Hepatocyte (in vitro differentiated cells): ENCODE results near the gene SRR. TPM values are rescaled to one million over a fixed set of nuclear protein-coding genes. Genes with fewer than 3 reads are reported as not detected.

Experiments used
- DNase-seq: peaks from one replicate; pipeline ENCODE4 v3.0.0-alpha.2; 2016; ENCODE audit warnings: low spot score
- H2AFZ ChIP-seq: fragments of 200-600 bp; sonication (generic); 2 replicates; pipeline ENCODE4 v1.6.0; 2016; ENCODE audit warnings: antibody characterized with exemption, mild to moderate bottlenecking
- H3K27ac ChIP-seq: fragments of 200-600 bp; sonication (generic); 2 replicates; pipeline ENCODE4 v1.5.1; 2016; ENCODE audit warnings: mild to moderate bottlenecking
- H3K27me3 ChIP-seq: fragments of 200-600 bp; sonication (generic); 2 replicates; pipeline ENCODE4 v1.6.1; 2016
- H3K36me3 ChIP-seq: fragments of 200-600 bp; sonication (generic); replicated peaks from 2 replicates; pipeline ENCODE4 v1.5.1; 2016; ENCODE audit warnings: low read depth; ENCODE audit not compliant: insufficient read depth
- H3K4me1 ChIP-seq: fragments of 200-600 bp; sonication (generic); 2 replicates; pipeline ENCODE4 v1.5.1; 2016; ENCODE audit warnings: mild to moderate bottlenecking, moderate library complexity; ENCODE audit not compliant: insufficient read depth
- H3K4me2 ChIP-seq: fragments of 200-600 bp; sonication (generic); 2 replicates; pipeline ENCODE4 v1.6.0; 2016
- H3K4me3 ChIP-seq: fragments of 200-600 bp; sonication (generic); 2 replicates; pipeline ENCODE4 v1.5.1; 2016; ENCODE audit warnings: mild to moderate bottlenecking
- H3K79me2 ChIP-seq: fragments of 200-600 bp; sonication (generic); 2 replicates; pipeline ENCODE4 v1.6.0; 2017; ENCODE audit warnings: mild to moderate bottlenecking
- H3K9me2 ChIP-seq: fragments of 200-600 bp; sonication (generic); replicated peaks from 2 replicates; pipeline ENCODE4 v1.6.0; 2017; ENCODE audit warnings: mild to moderate bottlenecking; ENCODE audit not compliant: insufficient read depth
- H3K9me3 ChIP-seq: fragments of 200-600 bp; sonication (generic); 2 replicates; pipeline ENCODE4 v1.5.1; 2016; ENCODE audit warnings: low read depth, mild to moderate bottlenecking
- H4K20me1 ChIP-seq: fragments of 200-600 bp; sonication (generic); 2 replicates; pipeline ENCODE4 v1.6.0; 2016; ENCODE audit warnings: mild to moderate bottlenecking; ENCODE audit not compliant: insufficient read depth, poor library complexity, severe bottlenecking
- EZH2 ChIP-seq: fragments of 200-600 bp; sonication (generic); IDR thresholded peaks from 2 replicates; pipeline ENCODE4 v1.6.1; 2016; ENCODE audit warnings: antibody characterized with exemption, mild to moderate bottlenecking, borderline replicate concordance
- EZH2phosphoT487 ChIP-seq: fragments of 200-600 bp; sonication (generic); IDR thresholded peaks from one replicate; pipeline ENCODE4 v1.6.1; 2018; ENCODE audit warnings: antibody characterized with exemption, mild to moderate bottlenecking, low read depth, moderate library complexity; ENCODE audit not compliant: unreplicated experiment, severe bottlenecking
- WGBS: methylation state at CpG from one replicate; pipeline ENCODE4 v1.1.6; 2016; ENCODE audit warnings: low lambda C conversion rate; ENCODE audit errors: missing lambda C conversion rate; 5-methylcytosine and 5-hydroxymethylcytosine counted together
- polyA plus RNA-seq: library from polyadenylated mRNA; unstranded; fragments of >200 nt; fragmentation: Nextera tagmentation; extraction: Ambion mirVana; gene quantifications from 2 replicates; pipeline ENCODE4 v1.2.1, GENCODE V29; 2016
- total RNA-seq: library from RNA; depleted of rRNA; stranded (reverse); fragments of >200 nt; gene quantifications from 2 replicates; pipeline ENCODE4 v1.2.3, GENCODE V29; 2014
- TF ChIP-seq, protein P1 (sequence below): fragments of 200-600 bp; sonication (generic); IDR thresholded peaks from 2 replicates; pipeline ENCODE4 v1.5.1; 2016; ENCODE audit warnings: antibody characterized with exemption, mild to moderate bottlenecking; ENCODE audit not compliant: poor library complexity

The SRR gene
- total and polyA plus RNA-seq, 2 experiments from 2014 or later, result 7.8 to 16.0 TPM

DNA sequence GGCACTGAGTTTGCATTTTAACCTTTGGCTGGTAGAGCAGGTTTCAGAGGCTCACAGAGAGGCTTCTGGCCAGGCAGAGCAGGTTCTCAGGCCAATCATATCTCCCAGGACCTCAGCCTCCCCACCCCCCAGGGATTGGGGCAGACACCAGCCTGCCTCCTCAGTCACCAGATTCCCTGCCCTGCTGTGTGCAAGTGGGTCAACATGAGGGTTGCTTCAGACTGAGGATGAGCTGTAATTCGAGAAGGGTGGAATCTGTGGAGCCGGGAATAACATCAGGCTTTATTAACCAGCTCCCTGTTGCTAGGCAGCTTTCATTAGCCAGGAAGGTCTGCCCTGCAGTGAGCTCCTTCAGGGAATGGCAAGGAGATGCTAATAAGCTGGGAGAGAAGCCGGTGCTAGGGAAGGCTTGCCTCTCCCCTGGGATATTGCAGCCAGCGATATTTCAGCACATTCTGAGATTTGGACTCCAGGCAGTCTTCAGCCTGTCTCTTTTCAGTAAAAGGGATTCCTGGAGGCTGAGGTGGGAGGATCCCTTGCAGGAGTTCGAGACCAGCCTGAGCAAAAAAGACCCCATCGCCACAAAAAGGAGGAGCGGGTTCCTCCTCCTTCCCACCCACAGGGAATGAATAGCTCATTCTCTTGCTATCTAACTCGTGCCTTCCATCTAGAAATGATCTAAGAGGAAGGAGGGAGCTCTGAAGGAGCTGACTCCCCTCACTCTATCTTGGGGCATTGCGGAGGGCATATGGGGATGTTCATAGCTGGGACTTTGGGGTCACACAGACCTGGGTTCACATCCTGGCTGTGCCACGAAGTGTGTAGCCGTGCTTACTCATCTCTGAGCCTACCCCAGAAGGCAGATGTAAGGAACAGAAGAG, 44.3 kb downstream of the SRR start:
- Histone ChIP-seq H3K79me2 (no peaks in the 10 kb centered on the region), H3K9me2 (no peaks in the 10 kb centered on the region), H3K4me2 (peak overlapping the region; percentile 36), H3K36me3 (no peaks in the 10 kb centered on the region), H3K9me3 (no peaks in the 10 kb centered on the region), H4K20me1 (no peaks in the 10 kb centered on the region), H2AFZ (no peak overlapping the region), H3K4me3 (no peak overlapping the region), H3K27ac (peak overlapping the region; percentile 55), H3K4me1 (peaks cover 14% of the 10 kb centered on the region), H3K27me3 (no peaks in the 10 kb centered on the region)
- 42% methylated on average over 11 of the region's 11 CpGs for WGBS
- DNase-seq, result peak; percentile 85
- TF ChIP-seq EZH2 (no peak), EZH2phosphoT487 (no peak)

DNA sequence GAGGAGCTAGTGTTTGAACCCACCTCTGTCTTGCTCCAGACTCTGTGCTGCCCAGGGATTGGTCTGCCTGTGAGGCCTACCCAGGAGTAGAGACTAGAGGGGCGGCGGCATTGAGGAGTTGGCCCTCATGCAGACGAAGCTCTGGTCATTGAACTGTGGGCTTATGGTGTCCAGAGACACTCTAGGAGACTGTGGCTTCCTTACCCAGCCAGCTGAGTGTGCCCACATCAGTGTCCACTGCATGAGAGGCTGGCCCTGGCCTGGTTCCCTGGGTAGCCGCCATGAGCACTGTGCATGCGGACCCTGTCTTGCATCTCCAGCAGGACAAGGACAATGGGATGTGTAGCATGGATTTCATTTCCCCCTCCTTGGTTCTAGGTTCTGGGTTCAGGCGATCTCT, 47.5 kb downstream of the SRR start:
- 99% methylated on average over 6 of the region's 6 CpGs for WGBS
- Histone ChIP-seq H4K20me1 (no peaks in the 10 kb centered on the region), H3K36me3 (no peaks in the 10 kb centered on the region), H3K27me3 (no peaks in the 10 kb centered on the region), H3K79me2 (no peaks in the 10 kb centered on the region), H3K27ac (no peak overlapping the region), H3K9me3 (no peaks in the 10 kb centered on the region), H3K4me2 (no peak overlapping the region), H3K9me2 (no peaks in the 10 kb centered on the region), H2AFZ (no peak overlapping the region), H3K4me1 (peaks cover 14% of the 10 kb centered on the region), H3K4me3 (no peak overlapping the region)
- DNase-seq, result no peak
- TF ChIP-seq, protein P1, sequence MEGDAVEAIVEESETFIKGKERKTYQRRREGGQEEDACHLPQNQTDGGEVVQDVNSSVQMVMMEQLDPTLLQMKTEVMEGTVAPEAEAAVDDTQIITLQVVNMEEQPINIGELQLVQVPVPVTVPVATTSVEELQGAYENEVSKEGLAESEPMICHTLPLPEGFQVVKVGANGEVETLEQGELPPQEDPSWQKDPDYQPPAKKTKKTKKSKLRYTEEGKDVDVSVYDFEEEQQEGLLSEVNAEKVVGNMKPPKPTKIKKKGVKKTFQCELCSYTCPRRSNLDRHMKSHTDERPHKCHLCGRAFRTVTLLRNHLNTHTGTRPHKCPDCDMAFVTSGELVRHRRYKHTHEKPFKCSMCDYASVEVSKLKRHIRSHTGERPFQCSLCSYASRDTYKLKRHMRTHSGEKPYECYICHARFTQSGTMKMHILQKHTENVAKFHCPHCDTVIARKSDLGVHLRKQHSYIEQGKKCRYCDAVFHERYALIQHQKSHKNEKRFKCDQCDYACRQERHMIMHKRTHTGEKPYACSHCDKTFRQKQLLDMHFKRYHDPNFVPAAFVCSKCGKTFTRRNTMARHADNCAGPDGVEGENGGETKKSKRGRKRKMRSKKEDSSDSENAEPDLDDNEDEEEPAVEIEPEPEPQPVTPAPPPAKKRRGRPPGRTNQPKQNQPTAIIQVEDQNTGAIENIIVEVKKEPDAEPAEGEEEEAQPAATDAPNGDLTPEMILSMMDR, result no peak
- TF ChIP-seq EZH2 (no peak), EZH2phosphoT487 (no peak)

DNA sequence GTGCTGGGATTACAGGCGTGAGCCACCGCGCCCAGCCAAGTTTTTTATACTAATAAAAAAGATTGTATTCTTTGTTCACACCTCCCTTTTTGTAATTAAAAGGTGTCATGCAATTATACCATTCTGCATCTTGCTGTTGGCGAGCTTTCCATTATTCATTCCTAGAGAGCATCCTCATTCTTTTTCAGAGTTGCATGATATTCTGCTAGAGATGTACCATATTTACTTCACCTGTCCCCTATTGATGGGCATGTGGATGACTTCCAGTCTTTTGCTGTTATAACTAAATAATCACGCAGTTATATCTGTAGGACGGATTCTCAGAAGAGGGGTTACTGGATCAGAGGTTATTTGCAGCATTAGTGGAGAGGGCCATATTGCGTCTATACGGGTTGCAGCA, 50.6 kb downstream of the SRR start:
- Histone ChIP-seq H3K4me2 (no peak overlapping the region), H3K79me2 (no peaks in the 10 kb centered on the region), H2AFZ (no peak overlapping the region), H3K27ac (no peak overlapping the region), H4K20me1 (no peaks in the 10 kb centered on the region), H3K4me3 (no peak overlapping the region), H3K9me2 (no peaks in the 10 kb centered on the region), H3K9me3 (no peaks in the 10 kb centered on the region), H3K36me3 (no peaks in the 10 kb centered on the region), H3K27me3 (no peaks in the 10 kb centered on the region), H3K4me1 (no peaks in the 10 kb centered on the region)
- 80% methylated on average over 8 of the region's 8 CpGs for WGBS
- DNase-seq, result no peak
- TF ChIP-seq EZH2 (no peak), EZH2phosphoT487 (no peak)
- TF ChIP-seq, protein P1, result no peak

DNA sequence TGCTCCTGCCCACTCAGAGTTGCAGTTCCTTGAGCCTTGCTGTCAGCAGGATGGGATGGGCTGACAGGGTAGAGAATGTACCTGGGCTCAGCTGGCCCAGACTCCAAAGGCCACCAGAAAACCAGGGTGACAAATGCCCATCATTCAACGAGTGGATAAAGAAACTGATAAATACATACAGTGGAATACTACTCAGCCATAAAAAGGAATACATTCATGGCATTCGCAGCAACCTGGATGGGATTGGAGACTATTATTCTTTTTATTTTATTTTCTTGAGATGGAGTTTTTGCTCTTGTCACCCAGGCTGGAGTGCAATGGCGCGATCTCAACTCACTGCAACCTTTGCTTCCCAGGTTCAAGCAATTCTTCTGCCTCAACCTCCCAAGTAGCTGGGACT, 53.5 kb downstream of the SRR start:
- Histone ChIP-seq H2AFZ (no peak overlapping the region), H3K4me1 (no peaks in the 10 kb centered on the region), H3K4me2 (no peak overlapping the region), H3K4me3 (no peak overlapping the region), H4K20me1 (no peaks in the 10 kb centered on the region), H3K9me2 (no peaks in the 10 kb centered on the region), H3K36me3 (no peaks in the 10 kb centered on the region), H3K27me3 (no peaks in the 10 kb centered on the region), H3K27ac (no peak overlapping the region), H3K79me2 (no peaks in the 10 kb centered on the region), H3K9me3 (no peaks in the 10 kb centered on the region)
- DNase-seq, result no peak
- 97% methylated on average over 4 of the region's 4 CpGs for WGBS
- TF ChIP-seq EZH2phosphoT487 (no peak), EZH2 (no peak)
- TF ChIP-seq, protein P1, result no peak
